Stimulated activated CD8-positive, alpha-beta memory T cell treated with anti-CD3 and anti-CD28 coated beads, Interleukin-12 subunit alpha, Interleukin-12 subunit beta, amount 100 ng/mL, for 24 hours (primary cell): ENCODE results near the gene PIGV.

Experiments
- DNase-seq: peaks from one replicate; pipeline ENCODE4 v3.0.0-alpha.2; 2020; ENCODE audit errors: extremely low read depth

Gene PIGV

GRCh38 chr1:26787706-26788514, at the start of gene PIGV:
TSS of gene PIGV (plus strand) at chr1:26787950. CDS start at chr1:26790816, 2,866 bp downstream.
- peak; percentile 75 for DNase-seq

GRCh38 chr1:26739329-26739914, 48.3 kb upstream of the PIGV start:
- no peak for DNase-seq

- no peak for DNase-seq
Observed at GRCh38 chr1:26740023-26740634, 47.6 kb upstream of the PIGV start.

GRCh38 chr1:26740952-26741351, 46.8 kb upstream of the PIGV start:
- no peak for DNase-seq

GRCh38 chr1:26743426-26744059, 44.2 kb upstream of the PIGV start:
- DNase-seq = no peak

- peak; percentile 41 for DNase-seq
Observed at GRCh38 chr1:26744075-26744959, 43.4 kb upstream of the PIGV start.

GRCh38 chr1:26745191-26745590, 42.6 kb upstream of the PIGV start:
- no peak for DNase-seq

GRCh38 chr1:26747048-26747447, 40.7 kb upstream of the PIGV start:
- no peak for DNase-seq

- DNase-seq = no peak
Observed at GRCh38 chr1:26748351-26748750, 39.4 kb upstream of the PIGV start.

GRCh38 chr1:26749458-26749857, 38.3 kb upstream of the PIGV start:
- no peak for DNase-seq

- DNase-seq = no peak
Observed at GRCh38 chr1:26750428-26750827, 37.3 kb upstream of the PIGV start.

GRCh38 chr1:26752519-26752918, 35.2 kb upstream of the PIGV start:
- DNase-seq = no peak

GRCh38 chr1:26754086-26754874, 33.5 kb upstream of the PIGV start:
- no peak for DNase-seq

- DNase-seq = no peak
Observed at GRCh38 chr1:26758358-26758757, 29.4 kb upstream of the PIGV start.

GRCh38 chr1:26759531-26759930, 28.2 kb upstream of the PIGV start:
- no peak for DNase-seq

- no peak for DNase-seq
Observed at GRCh38 chr1:26761217-26761616, 26.5 kb upstream of the PIGV start.

- no peak for DNase-seq
Observed at GRCh38 chr1:26767714-26768113, 20.0 kb upstream of the PIGV start.

- DNase-seq = no peak
Observed at GRCh38 chr1:26768755-26769154, 19.0 kb upstream of the PIGV start.

GRCh38 chr1:26771285-26771642, 16.5 kb upstream of the PIGV start:
- DNase-seq = no peak

- DNase-seq = no peak
Observed at GRCh38 chr1:26771643-26772321, 16.0 kb upstream of the PIGV start.
